Stomach (tissue), 4 donors: ENCODE measurements around the gene ELL2.

ENCODE experiments used
- EP300 ChIP-seq: sonication (generic); formaldehyde crosslinking; IDR thresholded peaks from one replicate; pipeline ENCODE4 v1.6.1; 2017; ENCODE audit warnings: antibody characterized with exemption
- POLR2A ChIP-seq, 4 donors: fragments of 450-650 bp; IDR thresholded peaks; one replicate each; pipeline ENCODE4 v1.6.1; 2016; ENCODE audit warnings: antibody characterized with exemption in 4 of 4, control low read depth in 2 of 4, mild to moderate bottlenecking in 1 of 4, moderate library complexity in 1 of 4
- TF ChIP-seq, protein P1 (sequence below), 7 experiments: fragments of 450-650 bp in 4 of 7; fragments of 200-600 bp in 3 of 7; sonication (generic) in 3 of 7; IDR thresholded peaks; one replicate each; pipeline ENCODE4 v1.5.1; 2016 to 2019; ENCODE audit warnings: antibody characterized with exemption in 7 of 7, control low read depth in 2 of 7, mild to moderate bottlenecking in 1 of 7

- TF ChIP-seq, protein P1, sequence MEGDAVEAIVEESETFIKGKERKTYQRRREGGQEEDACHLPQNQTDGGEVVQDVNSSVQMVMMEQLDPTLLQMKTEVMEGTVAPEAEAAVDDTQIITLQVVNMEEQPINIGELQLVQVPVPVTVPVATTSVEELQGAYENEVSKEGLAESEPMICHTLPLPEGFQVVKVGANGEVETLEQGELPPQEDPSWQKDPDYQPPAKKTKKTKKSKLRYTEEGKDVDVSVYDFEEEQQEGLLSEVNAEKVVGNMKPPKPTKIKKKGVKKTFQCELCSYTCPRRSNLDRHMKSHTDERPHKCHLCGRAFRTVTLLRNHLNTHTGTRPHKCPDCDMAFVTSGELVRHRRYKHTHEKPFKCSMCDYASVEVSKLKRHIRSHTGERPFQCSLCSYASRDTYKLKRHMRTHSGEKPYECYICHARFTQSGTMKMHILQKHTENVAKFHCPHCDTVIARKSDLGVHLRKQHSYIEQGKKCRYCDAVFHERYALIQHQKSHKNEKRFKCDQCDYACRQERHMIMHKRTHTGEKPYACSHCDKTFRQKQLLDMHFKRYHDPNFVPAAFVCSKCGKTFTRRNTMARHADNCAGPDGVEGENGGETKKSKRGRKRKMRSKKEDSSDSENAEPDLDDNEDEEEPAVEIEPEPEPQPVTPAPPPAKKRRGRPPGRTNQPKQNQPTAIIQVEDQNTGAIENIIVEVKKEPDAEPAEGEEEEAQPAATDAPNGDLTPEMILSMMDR (IDR thresholded peaks at IDR 0.05): no peak
- TF ChIP-seq EP300 (no peak), POLR2A (IDR thresholded peaks at IDR 0.05) (no peak)
Observed at GRCh38 chr5:95910521-95910920, 51.1 kb downstream of the ELL2 start.
